Measurements from ENCODE around the gene TEX22.

The TEX22 gene

DNA sequence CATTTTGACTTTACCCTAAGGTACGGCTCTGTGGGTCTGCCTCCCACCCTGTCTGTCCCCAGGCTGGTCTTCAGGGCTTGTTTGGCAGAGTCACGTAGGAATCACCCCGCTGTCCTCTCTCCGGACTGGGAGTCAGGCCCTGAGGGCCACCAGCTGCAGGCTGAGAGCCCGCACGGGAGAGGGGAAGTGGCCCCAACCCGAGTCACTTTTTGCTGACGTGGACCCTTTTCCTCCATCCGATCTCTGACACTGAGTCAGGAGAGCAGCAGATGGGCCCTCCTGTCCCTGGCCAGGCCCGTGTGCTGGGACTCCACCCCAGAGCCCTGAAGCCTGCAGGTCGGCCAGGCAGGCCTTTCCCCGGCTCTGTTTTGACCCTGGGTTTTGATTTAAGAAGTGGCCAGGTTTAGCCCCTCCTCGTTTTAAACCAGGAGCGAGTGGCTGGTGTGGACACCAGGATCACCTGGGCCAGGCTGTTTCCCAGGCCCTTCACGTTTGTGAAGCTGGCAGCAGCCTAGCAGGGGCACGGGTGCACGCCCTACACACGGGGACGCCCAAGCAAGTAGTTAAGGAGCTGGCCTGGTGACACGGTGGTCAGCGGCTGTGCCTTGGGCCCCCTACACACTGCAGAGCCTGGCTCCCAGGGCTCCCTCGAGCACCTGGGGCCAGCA is 12.5 kb upstream of the TEX22 start:
- DNase-seq, result no peak

DNA sequence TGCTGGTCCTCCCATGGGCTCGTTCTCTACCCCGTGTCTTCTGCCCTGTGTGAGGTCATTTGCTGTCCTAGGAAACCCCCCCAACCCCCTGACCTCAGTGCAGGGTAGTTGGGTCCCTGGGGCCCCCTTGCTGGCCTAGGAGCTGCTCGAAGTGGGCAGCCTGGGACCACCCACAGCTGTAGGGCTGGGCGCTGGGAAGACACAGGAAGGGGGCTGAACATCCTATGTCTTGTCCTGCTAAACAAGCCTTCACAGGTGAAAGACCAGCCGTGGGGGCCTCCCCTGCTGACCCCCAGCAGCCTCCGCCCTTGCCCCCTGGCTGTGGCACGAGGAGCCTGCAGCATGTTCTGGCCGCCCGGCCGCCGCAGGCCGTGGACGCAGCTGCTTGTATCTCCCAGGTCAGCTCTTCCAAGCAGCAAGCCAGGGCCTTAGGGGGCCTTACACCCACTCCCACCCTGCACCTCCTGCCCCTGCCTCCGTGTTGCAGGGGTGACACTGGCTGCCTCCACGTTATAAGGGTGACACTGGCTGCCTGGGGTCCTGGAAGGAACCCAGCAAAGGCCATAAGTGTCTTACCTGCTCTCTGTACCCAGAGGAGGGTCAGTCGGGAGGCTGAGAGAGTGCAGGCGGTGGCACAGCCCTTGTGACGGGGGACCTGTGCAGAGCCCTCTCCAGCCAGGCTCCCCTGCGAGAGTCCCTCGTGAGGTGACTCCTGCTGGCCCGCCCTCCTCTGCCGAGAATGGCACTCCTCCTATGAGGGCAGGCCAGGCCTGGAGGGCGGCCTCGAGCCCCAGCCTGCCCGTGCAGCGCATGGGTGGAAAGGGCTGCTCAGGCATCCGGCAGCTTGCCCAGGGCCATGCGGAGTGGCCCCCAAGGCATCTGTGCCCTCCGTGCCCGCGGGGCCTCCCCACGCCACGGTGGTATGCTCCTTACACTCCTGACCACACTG is 11.5 kb upstream of the TEX22 start:
- no peak for DNase-seq

DNA sequence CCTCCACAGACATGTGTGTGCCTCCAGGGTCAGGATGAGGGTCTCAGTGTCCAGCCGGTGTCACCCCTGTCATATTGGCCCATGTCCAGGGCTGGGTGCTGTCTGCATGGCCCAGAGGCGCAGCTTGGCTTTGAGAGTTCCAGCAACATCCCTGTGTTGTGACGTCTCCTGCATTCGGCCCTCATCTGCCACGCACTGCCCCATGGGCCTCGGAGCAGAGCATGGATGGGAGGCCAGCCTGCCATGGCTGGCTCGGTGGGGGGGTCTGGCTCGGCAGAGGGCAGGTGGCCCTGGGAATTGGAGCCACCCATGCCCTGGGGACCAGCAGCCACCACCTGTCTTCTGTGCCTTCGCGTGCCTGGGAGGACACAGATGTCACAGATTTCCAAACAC is 10.8 kb upstream of the TEX22 start:
- DNase-seq, result no peak

DNA sequence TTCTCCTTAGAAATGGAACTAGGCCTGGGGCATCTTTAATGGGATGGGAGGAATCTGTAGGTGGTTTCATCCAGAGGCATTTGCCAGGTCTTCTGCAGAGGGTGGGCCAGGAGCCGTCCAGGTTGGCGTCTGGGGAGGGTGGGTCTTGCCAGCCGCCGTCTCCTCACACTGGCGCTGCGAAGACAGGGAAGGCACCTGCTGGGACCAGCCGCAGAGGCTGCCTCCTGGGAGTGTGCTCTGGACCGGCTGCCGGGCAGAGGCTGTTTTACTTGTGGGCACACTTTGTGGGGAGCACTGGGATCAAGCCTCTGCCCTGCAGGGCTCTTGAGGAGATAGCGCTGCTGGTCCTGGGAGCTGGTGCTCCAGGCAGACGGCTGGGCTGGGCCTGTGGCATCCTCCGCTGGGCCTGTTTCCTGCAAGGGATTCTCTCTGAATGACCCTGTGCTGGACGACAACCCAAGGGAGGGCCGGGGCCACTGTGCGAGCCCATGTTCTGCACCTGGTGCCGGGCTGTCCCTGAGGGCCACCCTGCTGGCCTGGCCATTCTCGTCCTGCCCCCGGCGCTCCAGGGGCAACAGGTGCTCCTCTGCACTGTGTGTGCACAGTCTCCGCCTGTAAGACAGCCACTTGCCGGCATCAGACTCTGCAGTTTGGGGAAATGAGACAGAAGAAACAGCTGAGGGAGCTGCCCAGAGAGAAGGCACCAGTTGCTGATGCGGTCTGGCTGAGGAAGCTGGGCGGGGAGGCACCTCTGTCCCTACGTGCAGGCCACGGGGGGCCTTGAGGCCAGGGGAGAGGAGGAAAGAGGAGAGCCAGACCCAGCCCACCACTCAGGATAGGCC is 10.0 kb upstream of the TEX22 start:
- DNase-seq, result no peak

DNA sequence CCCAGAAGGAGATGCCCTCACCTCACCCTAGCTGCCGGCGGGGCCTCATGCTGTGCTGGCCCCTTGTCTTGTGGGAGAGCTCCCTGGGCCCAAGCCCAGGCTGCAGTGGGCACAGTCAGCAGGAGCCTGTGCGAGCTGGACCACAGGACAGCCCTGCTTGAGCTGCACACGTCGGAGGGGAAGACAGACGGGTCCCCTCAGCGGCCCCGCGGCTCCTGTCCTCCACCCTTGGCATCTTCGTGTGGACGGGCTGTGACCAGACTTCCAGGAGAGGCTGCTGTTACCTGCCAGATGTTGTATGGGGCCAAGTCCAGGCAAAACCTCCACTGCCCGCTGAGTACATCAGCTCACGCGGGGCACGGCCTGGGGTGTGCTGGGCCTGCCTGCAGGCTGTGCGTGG is 9.4 kb upstream of the TEX22 start:
- DNase-seq, result no peak

DNA sequence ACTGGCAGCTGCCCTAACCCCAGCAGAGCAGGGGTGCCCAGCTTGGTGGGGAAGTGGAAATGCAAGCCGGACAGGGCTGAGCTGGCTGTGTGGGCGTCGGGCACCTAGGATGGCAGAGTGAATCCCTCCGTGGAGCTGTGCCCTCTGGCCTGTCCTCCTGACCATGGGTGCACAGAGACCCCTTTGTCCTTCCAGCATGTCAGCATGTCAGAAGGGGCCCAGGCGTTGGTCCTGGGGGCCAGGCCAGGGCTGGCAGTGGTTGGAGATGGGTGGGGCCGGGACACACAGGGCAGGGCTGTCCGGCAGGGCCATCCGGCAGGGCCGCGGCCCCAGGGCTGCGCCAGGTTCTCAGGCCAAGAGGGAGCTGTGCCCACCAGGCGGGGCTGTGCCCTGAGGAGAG is 8.8 kb upstream of the TEX22 start:
- DNase-seq, result no peak

DNA sequence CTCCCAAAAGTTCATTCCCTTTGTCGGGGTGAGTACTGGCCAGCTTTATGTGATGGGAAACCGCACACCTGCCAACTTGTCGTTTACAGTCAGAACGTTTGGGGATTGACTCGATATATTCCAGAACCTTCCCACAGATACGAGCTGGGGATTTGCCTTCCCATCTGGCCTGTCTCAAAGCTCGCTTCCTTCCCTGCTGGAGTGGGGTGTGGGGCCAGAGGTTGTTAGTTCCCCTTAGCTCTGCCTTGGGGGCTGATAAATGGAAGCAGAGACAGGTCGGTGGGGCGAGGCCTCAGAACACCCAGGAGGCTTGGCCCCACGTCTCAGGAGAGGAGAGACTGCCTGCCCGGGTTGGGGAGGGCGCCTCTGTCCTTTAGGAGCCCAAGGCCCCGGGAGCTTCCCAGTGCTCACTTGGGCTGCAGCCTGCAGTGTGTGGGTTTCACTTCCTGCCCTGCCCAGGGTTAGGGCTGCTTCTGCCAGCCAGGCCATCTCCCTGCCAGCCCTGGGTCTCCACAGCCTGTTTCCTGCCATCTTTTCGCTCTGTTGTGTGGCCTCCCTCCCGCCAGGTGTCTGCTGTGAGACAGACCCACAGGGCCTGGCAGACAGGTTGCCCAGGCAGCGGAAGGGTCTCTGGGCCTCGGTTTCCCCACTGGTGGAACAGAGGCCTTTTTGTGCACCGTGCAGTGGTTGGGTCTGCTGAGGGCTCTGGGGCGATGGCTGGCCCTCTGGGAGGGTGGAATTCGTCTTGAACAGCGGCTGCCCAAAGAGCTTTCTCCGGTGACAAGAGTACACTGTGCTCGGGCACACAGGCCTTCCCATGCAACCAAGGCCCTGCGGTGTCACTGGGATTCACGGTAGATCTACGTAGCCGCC is 8.1 kb upstream of the TEX22 start:
- DNase-seq, result no peak

DNA sequence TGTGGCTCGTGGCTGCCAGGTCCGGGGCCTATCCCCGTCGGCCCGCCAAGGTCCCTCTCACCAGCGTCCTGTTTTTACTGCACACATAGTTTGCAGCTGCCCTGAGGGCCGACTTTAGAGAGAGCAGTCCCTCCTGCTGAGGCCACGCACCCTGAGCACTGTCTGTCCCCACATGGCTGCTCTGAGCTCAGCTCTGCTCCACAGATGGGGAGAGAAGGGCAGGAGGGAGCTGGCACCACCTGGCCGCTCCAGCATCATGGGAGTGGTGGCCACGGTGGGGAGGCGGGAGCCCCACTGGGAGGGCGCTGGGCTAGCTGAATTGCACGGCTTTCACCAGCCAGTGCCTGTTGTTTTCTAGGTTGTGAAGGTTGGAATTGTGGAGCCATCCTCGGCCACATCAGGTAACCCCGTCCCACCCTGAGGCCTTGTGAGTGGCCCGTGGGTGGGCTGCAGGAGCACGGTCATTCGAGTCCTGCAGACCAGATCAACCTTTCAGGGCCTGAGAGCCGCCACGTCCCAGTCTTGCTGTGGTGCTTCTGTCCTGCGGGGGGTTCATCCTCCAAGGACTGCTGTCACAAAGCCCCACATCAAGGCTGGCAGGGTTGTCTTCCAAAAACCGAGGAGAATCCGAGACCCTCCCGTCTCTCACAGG is 7.4 kb upstream of the TEX22 start:
- DNase-seq, result no peak

DNA sequence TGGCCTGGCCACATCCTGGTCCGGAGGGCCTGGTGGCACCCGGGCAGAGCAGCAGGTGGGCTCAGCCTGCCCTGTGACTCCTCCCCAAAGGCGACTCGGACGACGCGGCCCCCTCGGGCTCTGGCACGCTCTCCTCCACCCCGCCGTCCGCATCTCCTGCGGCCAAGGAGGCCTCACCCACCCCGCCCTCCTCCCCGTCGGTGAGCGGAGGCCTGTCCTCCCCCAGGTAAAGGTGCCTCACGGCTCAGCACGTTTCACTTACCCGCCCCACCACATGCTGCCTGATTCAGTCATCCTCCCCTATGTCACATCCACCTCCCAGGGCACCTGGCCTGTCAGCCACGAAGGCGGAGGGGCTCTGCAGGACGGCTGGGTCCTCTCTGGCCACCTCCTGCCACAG is 6.8 kb upstream of the TEX22 start:
- DNase-seq, result no peak

DNA sequence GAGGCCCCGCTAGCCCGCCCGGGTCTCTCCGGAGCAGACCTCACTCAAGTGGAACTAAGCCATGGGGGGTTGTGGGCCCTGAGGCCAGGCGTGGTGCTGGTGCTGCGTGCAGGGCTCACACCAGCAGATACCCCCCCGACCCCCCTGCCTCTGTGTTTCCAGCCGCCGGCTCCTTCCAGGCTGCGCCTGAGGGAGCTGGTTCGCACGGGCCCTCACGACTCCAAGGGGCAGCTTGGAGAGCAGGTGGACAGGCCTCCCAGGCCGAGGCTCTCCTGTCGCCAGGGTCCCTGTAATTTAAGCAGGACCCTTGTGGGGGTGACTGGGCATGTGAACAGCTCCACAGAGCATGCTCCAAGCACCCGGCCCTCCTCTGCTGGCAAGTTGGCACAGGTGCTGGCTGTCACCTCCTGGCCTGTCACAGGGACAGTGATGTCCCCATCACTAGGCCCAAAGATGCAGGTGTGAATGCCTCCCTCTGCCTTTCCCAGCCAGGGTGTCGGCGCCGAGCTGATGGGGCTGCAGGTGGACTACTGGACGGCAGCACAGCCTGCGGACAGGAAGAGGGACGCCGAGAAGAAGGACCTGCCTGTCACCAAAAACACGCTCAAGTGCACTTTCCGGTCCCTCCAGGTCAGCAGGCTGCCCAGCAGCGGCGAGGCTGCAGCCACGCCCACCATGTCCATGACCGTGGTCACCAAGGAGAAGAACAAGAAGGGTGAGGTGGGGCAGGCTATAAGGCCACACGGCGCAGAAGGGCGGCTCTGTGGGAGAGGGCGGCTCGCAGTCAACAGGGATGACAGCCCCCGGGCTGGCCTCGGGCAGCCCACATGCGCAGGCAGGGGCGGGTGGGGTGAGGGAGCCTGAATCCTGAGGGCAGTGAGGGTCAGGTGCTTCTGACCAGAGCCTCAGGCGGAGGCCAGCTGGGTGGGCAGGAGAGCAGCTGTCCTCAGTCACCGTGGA is 5.9 kb upstream of the TEX22 start:
- no peak for DNase-seq

DNA sequence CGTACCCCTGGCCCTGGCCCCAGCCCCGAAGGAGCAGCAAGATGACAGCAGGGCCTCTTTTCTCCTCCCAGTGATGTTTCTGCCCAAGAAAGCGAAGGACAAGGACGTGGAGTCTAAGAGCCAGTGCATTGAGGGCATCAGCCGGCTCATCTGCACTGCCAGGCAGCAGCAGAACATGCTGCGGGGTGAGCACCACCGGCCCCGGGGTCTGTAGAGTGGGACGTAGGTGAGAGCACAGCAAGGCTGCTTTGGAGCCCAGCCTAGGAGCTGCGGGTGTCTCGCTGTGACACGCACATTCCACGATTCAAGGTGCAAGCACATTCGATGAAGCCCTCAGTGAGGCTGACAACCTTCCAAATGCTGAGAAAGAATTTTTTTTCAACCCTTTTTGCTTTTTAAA is 5.2 kb upstream of the TEX22 start:
- DNase-seq, result no peak

DNA sequence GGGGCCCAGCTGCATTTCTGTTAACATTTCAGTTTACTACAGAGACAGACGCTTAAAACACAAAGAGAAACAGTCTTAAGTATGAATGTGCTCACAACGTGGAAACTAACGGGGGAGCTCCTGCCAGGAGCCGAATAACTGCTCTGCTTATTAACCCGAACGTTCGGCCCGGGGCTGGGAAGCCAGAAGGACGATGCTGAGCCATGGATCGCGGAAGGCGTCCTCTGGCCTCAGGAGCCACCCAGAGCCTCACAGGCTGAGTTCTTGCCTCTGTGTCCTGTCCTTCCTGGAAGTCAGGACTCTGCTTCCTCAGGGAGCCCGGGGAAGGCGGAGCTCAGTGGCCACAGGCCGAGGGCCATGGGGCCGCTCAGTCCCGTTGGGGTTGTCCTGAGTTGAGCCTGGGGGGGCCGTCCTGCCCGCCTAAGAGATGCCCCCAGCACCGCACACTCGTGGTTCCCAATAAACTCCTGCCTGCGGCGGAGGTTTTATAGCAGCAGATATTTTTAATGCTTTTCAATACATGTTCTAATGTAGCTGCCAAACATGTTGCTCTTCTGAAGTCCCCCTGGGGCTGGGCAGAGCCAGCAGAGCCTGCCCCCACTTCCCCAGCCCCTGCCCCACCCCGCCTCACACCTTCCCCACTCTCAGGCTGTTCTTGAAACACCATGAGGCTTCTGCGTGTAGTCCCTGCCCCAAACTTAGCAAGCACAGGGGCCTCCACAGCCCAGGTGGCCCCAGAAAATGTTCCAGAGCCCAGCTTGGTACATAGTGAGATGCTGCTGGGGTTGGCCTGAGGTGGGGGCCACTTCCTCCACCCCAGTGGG is 3.4 kb upstream of the TEX22 start:
- no peak for DNase-seq

DNA sequence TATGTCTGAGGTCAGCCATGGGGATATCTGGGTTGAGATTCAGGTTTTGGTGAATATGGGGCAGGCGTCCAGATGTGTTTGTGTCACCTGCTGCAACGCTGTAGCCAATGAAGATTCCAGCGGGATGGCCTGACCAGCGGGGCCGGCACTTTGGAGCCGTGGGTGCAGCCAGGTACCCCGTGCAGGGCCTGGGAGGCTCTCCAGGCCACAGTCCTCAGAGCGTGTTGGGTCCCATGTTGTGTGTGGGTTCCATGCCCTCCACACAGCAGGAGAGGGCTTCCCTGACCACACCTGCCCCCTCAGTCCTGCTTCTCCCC is 2.8 kb upstream of the TEX22 start:
- DNase-seq, result no peak

DNA sequence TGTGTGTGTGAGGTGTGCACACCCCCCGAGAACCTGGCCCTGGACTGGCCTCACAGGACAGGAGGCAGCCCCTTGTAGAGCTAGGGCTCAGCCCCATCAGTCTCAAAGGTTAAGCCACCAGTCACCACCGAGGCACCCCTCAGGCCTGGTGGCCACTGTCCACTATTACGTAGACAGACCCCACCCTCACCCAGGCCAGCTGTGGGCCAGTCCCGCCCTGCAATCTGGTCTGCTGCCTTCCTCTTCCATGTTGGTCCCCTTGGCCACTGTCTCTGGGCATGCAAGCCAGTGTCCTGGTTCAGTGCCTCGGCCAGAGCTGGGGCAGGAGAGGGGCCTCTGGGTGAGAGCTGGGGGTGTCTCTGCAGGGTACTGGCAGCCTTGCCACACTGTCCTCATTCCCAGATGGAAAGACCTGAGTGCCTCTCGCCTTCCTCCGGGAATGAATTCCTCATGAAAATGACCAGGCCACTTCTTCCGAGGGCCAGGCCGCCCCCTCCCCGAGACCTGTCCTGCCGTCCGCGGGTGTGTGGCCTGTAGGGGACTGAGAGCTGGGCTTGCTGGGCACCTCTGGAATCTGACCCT is 897 bp upstream of the TEX22 start:
- DNase-seq, result peak; percentile 31

DNA sequence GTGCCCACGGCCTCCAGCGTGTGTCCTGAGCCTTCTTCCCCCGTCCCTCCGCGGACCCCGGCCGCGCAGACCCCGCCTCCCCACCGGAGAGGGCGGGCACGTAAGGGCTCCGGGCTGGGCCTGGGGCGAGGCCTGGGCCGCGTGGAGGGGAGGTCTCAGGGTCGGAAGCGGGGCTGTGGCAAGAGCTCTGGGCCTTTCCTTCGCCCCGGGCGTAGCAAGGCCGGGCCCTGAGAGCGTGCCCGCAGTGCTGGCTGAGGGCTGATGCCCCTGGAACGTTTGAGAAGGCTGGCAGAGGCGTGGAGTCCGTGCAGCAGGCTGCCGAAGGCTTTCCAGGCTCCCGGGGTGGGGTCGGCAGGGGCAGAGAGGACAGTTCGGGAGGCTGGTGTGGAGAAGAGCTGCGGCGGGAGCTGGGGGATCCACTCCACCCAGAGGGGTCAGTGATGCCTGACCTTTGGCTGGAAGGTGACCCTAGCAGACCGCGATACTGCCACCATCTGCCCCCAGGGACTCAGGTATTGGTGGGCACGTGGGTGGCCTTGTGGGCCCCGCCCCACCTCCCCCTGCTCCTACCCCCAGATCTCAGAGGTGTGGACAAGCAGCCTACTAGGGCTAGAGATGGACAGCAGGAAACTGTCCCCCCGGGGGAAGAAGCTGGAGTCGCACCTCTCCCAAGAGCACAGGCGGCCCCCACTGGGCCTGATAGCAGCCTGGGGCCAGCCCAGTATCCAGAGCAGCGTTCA is 558 bp downstream of the TEX22 start:
- DNase-seq, result no peak

DNA sequence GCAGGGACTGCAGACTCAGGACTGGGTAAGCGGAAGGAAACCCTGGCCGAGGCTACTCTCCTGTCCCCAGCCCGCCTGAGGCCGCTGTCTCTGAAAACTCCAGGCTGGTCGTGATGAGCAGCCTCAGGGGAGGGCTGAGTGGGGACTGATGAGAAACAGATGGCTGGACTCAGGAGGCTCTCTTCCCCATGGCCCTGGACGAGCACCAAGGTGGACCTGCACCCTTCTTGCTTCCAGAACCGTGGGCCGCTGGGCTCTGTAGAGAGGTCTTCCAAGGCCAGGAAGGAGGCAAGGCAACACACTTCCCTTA is 1.1 kb downstream of the TEX22 start:
- DNase-seq, result peak; percentile 26

DNA sequence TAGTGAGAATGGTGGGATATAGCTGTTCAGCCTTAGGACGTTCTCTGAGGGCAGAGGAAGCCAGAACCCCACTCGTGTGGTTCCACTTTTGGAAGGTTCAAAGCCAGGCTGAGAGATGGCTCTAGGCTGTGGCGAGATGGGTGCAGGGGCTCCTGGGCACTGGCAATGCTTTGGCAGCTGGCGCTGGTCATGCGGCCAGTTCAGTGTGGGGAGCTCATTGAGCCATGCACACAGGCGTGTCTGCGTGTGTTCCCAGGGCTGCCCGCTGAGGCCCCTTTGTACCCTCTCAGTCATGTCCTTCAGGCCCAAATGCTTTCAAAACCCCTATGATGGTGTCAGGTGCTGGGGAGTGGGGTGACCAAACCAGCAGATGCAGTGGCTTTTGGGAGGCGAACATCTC is 1.7 kb downstream of the TEX22 start:
- DNase-seq, result no peak

DNA sequence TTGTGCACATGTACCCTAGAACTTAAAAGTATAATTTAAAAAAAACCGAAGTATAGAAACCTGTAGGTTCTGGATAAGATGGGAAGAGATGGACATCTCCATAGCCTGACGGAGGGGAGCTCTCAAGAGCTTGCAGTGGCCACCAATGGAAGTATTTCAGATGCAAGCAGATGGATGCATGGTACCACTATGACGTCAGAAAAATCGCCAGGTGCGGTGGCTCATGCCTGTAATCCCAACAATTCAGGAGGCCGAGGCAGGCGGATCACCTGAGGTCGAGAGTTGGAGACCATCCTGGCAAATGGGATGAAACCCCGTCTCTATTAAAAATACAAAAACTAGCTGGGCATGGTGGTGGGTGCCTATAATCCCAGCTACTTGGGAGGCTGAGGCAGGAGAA is 3.4 kb downstream of the TEX22 start:
- no peak for DNase-seq

DNA sequence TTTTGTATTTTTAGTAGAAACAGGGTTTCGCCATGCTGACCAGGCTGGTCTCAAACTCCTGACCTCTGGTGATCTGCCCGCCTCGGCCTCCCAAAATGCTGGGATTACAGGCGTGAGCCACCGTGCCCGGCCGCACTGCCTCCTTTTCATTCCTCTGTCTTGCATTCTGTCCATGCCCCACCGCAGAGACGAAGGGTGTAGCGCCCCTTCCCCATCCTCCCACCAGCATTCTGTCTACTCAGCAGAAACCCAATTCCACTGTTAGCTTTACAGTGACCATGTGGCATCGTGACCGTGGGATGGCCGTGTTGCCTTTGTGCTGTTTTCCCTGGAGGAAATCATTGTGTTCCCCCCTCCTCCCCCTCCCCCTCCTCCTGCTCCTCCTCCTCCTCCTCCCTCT is 10.3 kb downstream of the TEX22 start:
- DNase-seq, result no peak

Data from left hindlimb (tissue), 1 donor.